Measurements from ENCODE around the gene FAM98A. TPM values are rescaled to one million over a fixed set of nuclear protein-coding genes. Genes with fewer than 3 reads are reported as not detected.

Gene FAM98A
- polyA plus RNA-seq, 1 donor = 32.8 TPM

- DNase-seq = no peak
Measured at GRCh38 chr2:33595385-33595784, 3.7 kb downstream of the FAM98A start.

GRCh38 chr2:33589444-33589843, 9.7 kb downstream of the FAM98A start:
- peak; percentile 31 for DNase-seq

GRCh38 chr2:33588232-33588631, 10.9 kb downstream of the FAM98A start:
- peak; percentile 44 for DNase-seq

GRCh38 chr2:33586766-33587165, 12.3 kb downstream of the FAM98A start:
- DNase-seq = no peak

- DNase-seq = no peak
Measured at GRCh38 chr2:33583194-33583938, 15.7 kb downstream of the FAM98A start.

GRCh38 chr2:33581872-33582271, 17.2 kb downstream of the FAM98A start:
- no peak for DNase-seq

- DNase-seq = no peak
Measured at GRCh38 chr2:33579227-33579626, 19.9 kb downstream of the FAM98A start.

- no peak for DNase-seq
Measured at GRCh38 chr2:33577668-33578067, 21.4 kb downstream of the FAM98A start.

- no peak for DNase-seq
Measured at GRCh38 chr2:33577084-33577483, 22.0 kb downstream of the FAM98A start.

- DNase-seq = no peak
Measured at GRCh38 chr2:33573657-33574056, 25.4 kb downstream of the FAM98A start.

- no peak for DNase-seq
Measured at GRCh38 chr2:33570681-33571080, 28.4 kb downstream of the FAM98A start.

GRCh38 chr2:33561872-33562271, 37.2 kb downstream of the FAM98A start:
- DNase-seq = no peak

GRCh38 chr2:33560017-33560416, 39.1 kb downstream of the FAM98A start:
- peak; percentile 11 for DNase-seq

GRCh38 chr2:33559328-33559727, 39.8 kb downstream of the FAM98A start:
- DNase-seq = peak; percentile 48

- DNase-seq = no peak
Measured at GRCh38 chr2:33555681-33556080, 43.4 kb downstream of the FAM98A start.

- DNase-seq = no peak
Measured at GRCh38 chr2:33552758-33553461, 46.2 kb downstream of the FAM98A start.

- DNase-seq = no peak
Measured at GRCh38 chr2:33550206-33550605, 48.9 kb downstream of the FAM98A start.

- DNase-seq = no peak
Measured at GRCh38 chr2:33541243-33541642, 57.9 kb downstream of the FAM98A start.

- no peak for DNase-seq
Measured at GRCh38 chr2:33535421-33535820, 63.7 kb downstream of the FAM98A start.

Other genes with a start within 250 kb of the FAM98A start
- gene RASGRP3, start 122.7 kb downstream of the FAM98A start, polyA plus RNA-seq (ENCODE audit: insufficient read length) = 26.4 TPM

Measured in hindlimb muscle (tissue), 1 donor.